ENCODE results near the gene TERF2IP.

GRCh38 chr16:75622761-75623605 is 24.6 kb upstream of the TERF2IP start, which contains the start of gene ADAT1:
- TF ChIP-seq CTCF (IDR thresholded peaks at IDR 0.05; ENCODE audit: low read depth, low read length, poor library complexity, severe bottlenecking) (no peak), EZH2phosphoT487 (IDR thresholded peaks at IDR 0.05; ENCODE audit: borderline replicate concordance, low read length) (no peak)

All from DOHH2 (cell line).